ENCODE results near the gene MCTP1. TPM values are rescaled to one million over a fixed set of nuclear protein-coding genes. Genes with fewer than 3 reads are reported as not detected.

Gene MCTP1
- polyA plus RNA-seq, 1 donor from 2014 or later = 1.9 TPM

DNA sequence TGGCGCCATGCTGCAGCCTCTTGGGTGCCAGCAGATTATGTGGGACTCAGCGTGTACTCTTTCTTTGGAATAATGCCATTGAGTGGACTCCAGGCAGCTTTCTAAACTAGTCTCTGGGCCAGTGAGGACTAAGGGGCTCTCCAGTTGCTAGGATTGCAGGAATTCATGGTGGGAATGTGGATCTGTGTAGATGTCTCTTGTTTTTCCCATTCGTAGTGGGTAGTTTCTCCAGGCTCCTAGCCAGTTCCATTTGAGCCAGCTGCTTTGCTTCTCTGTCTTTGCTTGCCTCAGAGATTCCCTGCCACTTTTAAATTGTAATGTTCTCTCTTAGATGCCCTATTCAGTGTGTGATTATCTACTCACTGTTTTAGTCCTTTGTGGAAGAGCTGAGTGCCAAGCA is 623.8 kb downstream of the MCTP1 start:
- H2AFZ ChIP-seq (ENCODE audit: low read depth, low read length) = no peak overlapping the region
- H3K9me3 ChIP-seq (ENCODE audit: low read length) = peaks cover 8% of the 10 kb centered on the region
- no peak overlapping the region for H3K4me3 ChIP-seq (ENCODE audit: low read length)
- TF ChIP-seq MXI1 (conservative IDR thresholded peaks at IDR 0.05; ENCODE audit: poor library complexity, severe bottlenecking) (no peak), TAF1 (IDR thresholded peaks at IDR 0.05; ENCODE audit: low read depth) (no peak), SMC3 (conservative IDR thresholded peaks at IDR 0.05; ENCODE audit: poor library complexity) (no peak), EP300 (conservative IDR thresholded peaks at IDR 0.05; ENCODE audit: poor library complexity, severe bottlenecking) (no peak), RAD21 (conservative IDR thresholded peaks at IDR 0.05) (no peak), EZH2 (IDR thresholded peaks at IDR 0.05; ENCODE audit: borderline replicate concordance, insufficient read depth, low read length, poor library complexity, severe bottlenecking) (no peak), POLR2AphosphoS5 (IDR thresholded peaks at IDR 0.05) (no peak)
- TF ChIP-seq, protein P1, sequence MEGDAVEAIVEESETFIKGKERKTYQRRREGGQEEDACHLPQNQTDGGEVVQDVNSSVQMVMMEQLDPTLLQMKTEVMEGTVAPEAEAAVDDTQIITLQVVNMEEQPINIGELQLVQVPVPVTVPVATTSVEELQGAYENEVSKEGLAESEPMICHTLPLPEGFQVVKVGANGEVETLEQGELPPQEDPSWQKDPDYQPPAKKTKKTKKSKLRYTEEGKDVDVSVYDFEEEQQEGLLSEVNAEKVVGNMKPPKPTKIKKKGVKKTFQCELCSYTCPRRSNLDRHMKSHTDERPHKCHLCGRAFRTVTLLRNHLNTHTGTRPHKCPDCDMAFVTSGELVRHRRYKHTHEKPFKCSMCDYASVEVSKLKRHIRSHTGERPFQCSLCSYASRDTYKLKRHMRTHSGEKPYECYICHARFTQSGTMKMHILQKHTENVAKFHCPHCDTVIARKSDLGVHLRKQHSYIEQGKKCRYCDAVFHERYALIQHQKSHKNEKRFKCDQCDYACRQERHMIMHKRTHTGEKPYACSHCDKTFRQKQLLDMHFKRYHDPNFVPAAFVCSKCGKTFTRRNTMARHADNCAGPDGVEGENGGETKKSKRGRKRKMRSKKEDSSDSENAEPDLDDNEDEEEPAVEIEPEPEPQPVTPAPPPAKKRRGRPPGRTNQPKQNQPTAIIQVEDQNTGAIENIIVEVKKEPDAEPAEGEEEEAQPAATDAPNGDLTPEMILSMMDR (IDR thresholded peaks at IDR 0.05; ENCODE audit: poor library complexity, severe bottlenecking) = no peak
- TF ChIP-seq, protein P2, sequence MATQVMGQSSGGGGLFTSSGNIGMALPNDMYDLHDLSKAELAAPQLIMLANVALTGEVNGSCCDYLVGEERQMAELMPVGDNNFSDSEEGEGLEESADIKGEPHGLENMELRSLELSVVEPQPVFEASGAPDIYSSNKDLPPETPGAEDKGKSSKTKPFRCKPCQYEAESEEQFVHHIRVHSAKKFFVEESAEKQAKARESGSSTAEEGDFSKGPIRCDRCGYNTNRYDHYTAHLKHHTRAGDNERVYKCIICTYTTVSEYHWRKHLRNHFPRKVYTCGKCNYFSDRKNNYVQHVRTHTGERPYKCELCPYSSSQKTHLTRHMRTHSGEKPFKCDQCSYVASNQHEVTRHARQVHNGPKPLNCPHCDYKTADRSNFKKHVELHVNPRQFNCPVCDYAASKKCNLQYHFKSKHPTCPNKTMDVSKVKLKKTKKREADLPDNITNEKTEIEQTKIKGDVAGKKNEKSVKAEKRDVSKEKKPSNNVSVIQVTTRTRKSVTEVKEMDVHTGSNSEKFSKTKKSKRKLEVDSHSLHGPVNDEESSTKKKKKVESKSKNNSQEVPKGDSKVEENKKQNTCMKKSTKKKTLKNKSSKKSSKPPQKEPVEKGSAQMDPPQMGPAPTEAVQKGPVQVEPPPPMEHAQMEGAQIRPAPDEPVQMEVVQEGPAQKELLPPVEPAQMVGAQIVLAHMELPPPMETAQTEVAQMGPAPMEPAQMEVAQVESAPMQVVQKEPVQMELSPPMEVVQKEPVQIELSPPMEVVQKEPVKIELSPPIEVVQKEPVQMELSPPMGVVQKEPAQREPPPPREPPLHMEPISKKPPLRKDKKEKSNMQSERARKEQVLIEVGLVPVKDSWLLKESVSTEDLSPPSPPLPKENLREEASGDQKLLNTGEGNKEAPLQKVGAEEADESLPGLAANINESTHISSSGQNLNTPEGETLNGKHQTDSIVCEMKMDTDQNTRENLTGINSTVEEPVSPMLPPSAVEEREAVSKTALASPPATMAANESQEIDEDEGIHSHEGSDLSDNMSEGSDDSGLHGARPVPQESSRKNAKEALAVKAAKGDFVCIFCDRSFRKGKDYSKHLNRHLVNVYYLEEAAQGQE (IDR thresholded peaks at IDR 0.05; ENCODE audit: borderline replicate concordance) = no peak
- H3K9ac ChIP-seq (ENCODE audit: low read length) = no peak overlapping the region
- no peaks in the 10 kb centered on the region for H3K27me3 ChIP-seq (ENCODE audit: insufficient read depth, low read depth, low read length)
- no peak overlapping the region for H3K27ac ChIP-seq (ENCODE audit: low read length)
- H3F3A ChIP-seq (ENCODE audit: insufficient read depth, low read length, poor library complexity, severe bottlenecking) = no peaks in the 10 kb centered on the region
- no peaks in the 10 kb centered on the region for H3K79me2 ChIP-seq (replicated peaks; ENCODE audit: insufficient read depth, low read length)
- H4K20me1 ChIP-seq (ENCODE audit: insufficient read depth) = no peaks in the 10 kb centered on the region
- no peaks in the 10 kb centered on the region for H3K36me3 ChIP-seq (ENCODE audit: insufficient read depth, low read length)
- no peaks in the 10 kb centered on the region for H3K9me2 ChIP-seq (ENCODE audit: insufficient read depth, low read length)
- no peak overlapping the region for H3K4me2 ChIP-seq (ENCODE audit: low read length)

GRCh38 chr5:94660506-94660905 is 624.4 kb downstream of the MCTP1 start:
- Histone ChIP-seq H2AFZ (ENCODE audit: low read depth, low read length) (no peak overlapping the region), H3F3A (ENCODE audit: insufficient read depth, low read length, poor library complexity, severe bottlenecking) (no peaks in the 10 kb centered on the region), H3K27me3 (ENCODE audit: insufficient read depth, low read depth, low read length) (no peaks in the 10 kb centered on the region), H4K20me1 (ENCODE audit: insufficient read depth) (no peaks in the 10 kb centered on the region), H3K9ac (ENCODE audit: low read length) (no peak overlapping the region), H3K27ac (ENCODE audit: low read length) (no peak overlapping the region), H3K9me3 (ENCODE audit: low read length) (peaks cover 8% of the 10 kb centered on the region), H3K79me2 (replicated peaks; ENCODE audit: insufficient read depth, low read length) (no peaks in the 10 kb centered on the region), H3K4me2 (ENCODE audit: low read length) (no peak overlapping the region), H3K36me3 (ENCODE audit: insufficient read depth, low read length) (no peaks in the 10 kb centered on the region), H3K9me2 (ENCODE audit: insufficient read depth, low read length) (no peaks in the 10 kb centered on the region), H3K4me3 (ENCODE audit: low read length) (no peak overlapping the region)
- TF ChIP-seq SMC3 (conservative IDR thresholded peaks at IDR 0.05; ENCODE audit: poor library complexity) = no peak
- TF ChIP-seq EZH2 (IDR thresholded peaks at IDR 0.05; ENCODE audit: borderline replicate concordance, insufficient read depth, low read length, poor library complexity, severe bottlenecking) = no peak

- no peaks in the 10 kb centered on the region for H3K79me2 ChIP-seq (replicated peaks; ENCODE audit: insufficient read depth, low read length)
- H3K36me3 ChIP-seq (ENCODE audit: insufficient read depth, low read length) = no peaks in the 10 kb centered on the region
- no peaks in the 10 kb centered on the region for H3K9me2 ChIP-seq (ENCODE audit: insufficient read depth, low read length)
- H3F3A ChIP-seq (ENCODE audit: insufficient read depth, low read length, poor library complexity, severe bottlenecking) = no peaks in the 10 kb centered on the region
- no peak overlapping the region for H3K4me3 ChIP-seq (ENCODE audit: low read length)
- H3K9me3 ChIP-seq (ENCODE audit: low read length) = peaks cover 8% of the 10 kb centered on the region
- TF ChIP-seq, protein P1 (IDR thresholded peaks at IDR 0.05; ENCODE audit: poor library complexity, severe bottlenecking) = no peak
- TF ChIP-seq MXI1 (conservative IDR thresholded peaks at IDR 0.05; ENCODE audit: poor library complexity, severe bottlenecking) (no peak), EZH2 (IDR thresholded peaks at IDR 0.05; ENCODE audit: borderline replicate concordance, insufficient read depth, low read length, poor library complexity, severe bottlenecking) (no peak), EP300 (conservative IDR thresholded peaks at IDR 0.05; ENCODE audit: poor library complexity, severe bottlenecking) (no peak), POLR2AphosphoS5 (IDR thresholded peaks at IDR 0.05) (no peak), TAF1 (IDR thresholded peaks at IDR 0.05; ENCODE audit: low read depth) (no peak), SMC3 (conservative IDR thresholded peaks at IDR 0.05; ENCODE audit: poor library complexity) (no peak), RAD21 (conservative IDR thresholded peaks at IDR 0.05) (no peak)
- TF ChIP-seq, protein P2 (IDR thresholded peaks at IDR 0.05; ENCODE audit: borderline replicate concordance) = no peak
- no peak overlapping the region for H2AFZ ChIP-seq (ENCODE audit: low read depth, low read length)
- no peaks in the 10 kb centered on the region for H4K20me1 ChIP-seq (ENCODE audit: insufficient read depth)
- H3K27ac ChIP-seq (ENCODE audit: low read length) = no peak overlapping the region
- H3K27me3 ChIP-seq (ENCODE audit: insufficient read depth, low read depth, low read length) = no peaks in the 10 kb centered on the region
- H3K9ac ChIP-seq (ENCODE audit: low read length) = no peak overlapping the region
- no peak overlapping the region for H3K4me2 ChIP-seq (ENCODE audit: low read length)
Observed at GRCh38 chr5:94658272-94658671, 626.6 kb downstream of the MCTP1 start.

All from neural cell (in vitro differentiated cells).